Prostate gland (tissue), 2 donors: ENCODE data around the gene ECT2L.

ENCODE experiments used
- CTCF ChIP-seq, 4 experiments: fragments of 200-600 bp in 2 of 4; fragments of 450-650 bp in 2 of 4; sonication (generic) in 2 of 4; IDR thresholded peaks; 1 replicate in 3 of 4; 2 replicates in 1 of 4; pipeline ENCODE4 v1.5.1; 2016 to 2019; ENCODE audit warnings: antibody characterized with exemption in 4 of 4, mild to moderate bottlenecking in 2 of 4, moderate library complexity in 2 of 4
- POLR2A ChIP-seq: fragments of 450-650 bp; IDR thresholded peaks from one replicate; pipeline ENCODE4 v1.6.1; 2016; ENCODE audit warnings: antibody characterized with exemption, mild to moderate bottlenecking
- POLR2AphosphoS5 ChIP-seq: sonication (generic); formaldehyde crosslinking; IDR thresholded peaks from one replicate; pipeline ENCODE4 v1.6.1; 2017; ENCODE audit warnings: antibody characterized with exemption

GRCh38 chr6:138920906-138921305 is 125.0 kb downstream of the ECT2L start:
- no peak for TF ChIP-seq POLR2A
- TF ChIP-seq CTCF (IDR thresholded peaks at IDR 0.05), result no peak
- TF ChIP-seq POLR2AphosphoS5, result no peak
